GM10847 (cell line): ENCODE data around the gene USHBP1.
A peak's percentile ranks its signal among the peaks of the same experiment; 100 is the strongest.

ENCODE experiments used
- POLR2A ChIP-seq: IDR thresholded peaks from 2 replicates; pipeline ENCODE4 v1.6.1; 2011; ENCODE audit not compliant: insufficient read length; ENCODE audit errors: extremely low read depth

Gene USHBP1

GRCh38 chr19:17303167-17303939 lies 38.8 kb upstream of the USHBP1 start, which contains the start of gene ABHD8:
ABHD8 (minus strand) TSS chr19:17303425; CDS start chr19:17301616, 1,809 bp downstream.
- TF ChIP-seq POLR2A, result no peak

DNA sequence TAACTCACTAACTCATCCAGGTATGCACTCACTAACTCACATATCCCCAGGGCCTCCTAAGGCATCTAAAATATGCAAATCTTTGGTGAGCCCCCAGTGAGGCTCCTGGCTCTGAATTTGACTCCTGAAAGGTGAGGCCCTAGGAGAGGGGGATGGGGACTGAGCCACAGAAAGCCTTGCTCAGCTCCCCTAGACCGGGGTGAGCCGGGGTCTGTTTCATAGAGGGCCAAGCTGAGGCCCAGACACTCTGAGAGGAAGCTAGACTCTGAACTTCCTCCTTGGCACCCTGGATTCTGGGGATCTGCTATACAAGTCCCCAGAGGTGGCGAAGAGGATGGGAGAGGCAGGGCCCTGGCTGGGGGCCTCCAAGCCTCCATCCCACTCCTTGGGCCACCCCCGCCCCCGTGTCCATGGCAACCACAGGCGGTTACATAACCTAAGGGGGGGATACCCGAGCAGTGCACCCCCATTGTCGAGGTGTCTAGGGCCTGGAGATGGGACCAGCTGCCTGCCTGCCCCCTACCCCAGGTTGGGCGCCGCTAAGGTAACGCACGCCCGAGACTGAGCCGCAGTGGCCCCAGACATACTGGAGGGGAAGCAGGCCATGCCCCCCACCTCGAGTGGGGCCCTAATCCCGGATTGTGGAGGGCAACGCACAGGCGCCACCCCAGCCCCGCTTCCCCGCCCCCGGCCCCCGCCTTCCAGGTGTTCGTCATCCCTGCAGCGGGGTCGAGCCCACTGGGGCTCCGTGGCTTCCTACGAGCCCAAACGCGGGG lies 38.0 kb upstream of the USHBP1 start:
- TF ChIP-seq POLR2A, result no peak

- TF ChIP-seq POLR2A, result no peak
Measured at GRCh38 chr19:17300992-17301619, 36.6 kb upstream of the USHBP1 start.

DNA sequence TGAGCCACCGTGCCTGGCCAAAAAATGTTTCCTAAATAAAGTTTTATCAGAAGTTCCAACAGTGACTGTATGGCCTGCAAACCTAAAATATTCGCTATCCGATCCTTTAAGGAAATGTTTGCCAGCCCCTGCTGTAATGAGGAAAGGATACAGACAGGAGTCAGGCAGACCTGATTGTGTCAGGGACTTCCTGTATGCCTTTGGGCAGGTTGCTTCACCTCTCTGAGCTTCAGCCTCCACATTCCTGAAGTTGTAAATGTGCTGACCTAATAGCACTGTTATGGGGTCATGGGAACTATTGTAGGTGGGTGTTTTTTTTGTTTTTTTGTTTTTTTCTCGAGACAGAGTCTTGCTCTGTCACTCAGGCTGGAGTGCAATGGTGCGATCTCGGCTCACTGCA lies 32.4 kb upstream of the USHBP1 start:
- no peak for TF ChIP-seq POLR2A

GRCh38 chr19:17296273-17296672 lies 31.7 kb upstream of the USHBP1 start:
- no peak for TF ChIP-seq POLR2A

GRCh38 chr19:17294051-17294891 lies 29.7 kb upstream of the USHBP1 start:
- TF ChIP-seq POLR2A, result no peak

- TF ChIP-seq POLR2A, result no peak
Measured at GRCh38 chr19:17293605-17294004, 29.1 kb upstream of the USHBP1 start.

DNA sequence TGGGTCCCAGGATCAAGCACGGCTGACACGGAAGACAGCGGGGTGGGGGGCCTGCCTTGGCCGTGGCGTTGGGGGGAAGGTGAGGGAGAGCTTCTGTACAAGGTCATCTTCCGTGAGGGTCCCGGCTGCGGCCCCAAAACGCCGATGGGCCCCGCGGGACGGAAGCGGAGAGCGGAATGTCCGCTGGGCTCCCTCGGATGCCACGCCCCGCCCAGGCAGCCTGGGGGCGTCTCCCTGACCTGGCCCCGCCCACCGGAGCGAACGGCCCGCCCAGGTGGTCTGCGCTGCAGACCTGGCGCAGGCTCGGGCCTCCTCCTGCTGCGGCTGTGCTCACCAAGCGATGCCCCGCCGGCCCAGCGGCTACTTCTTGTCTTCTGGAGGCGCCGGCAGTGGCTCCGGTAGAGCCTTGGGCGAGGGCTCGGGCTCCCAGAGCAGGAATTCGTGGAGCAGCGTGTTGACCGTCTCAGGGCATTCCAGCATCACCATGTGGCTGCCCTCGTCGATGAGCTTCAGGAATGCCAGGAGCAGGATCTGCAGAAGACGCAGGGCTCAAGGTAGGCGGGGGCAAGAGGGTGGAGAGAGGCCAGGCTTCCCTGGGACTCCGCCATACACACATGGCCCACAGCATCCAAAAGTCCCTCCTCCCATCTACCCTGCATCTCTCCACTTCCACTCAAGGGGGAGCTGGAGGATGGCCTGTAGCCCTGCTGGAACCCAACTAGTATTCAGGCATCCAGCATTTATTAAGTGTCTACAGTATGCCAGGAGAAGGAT lies 27.9 kb upstream of the USHBP1 start:
- peak; percentile 52 for TF ChIP-seq POLR2A

- no peak for TF ChIP-seq POLR2A
Measured at GRCh38 chr19:17289489-17289888, 24.9 kb upstream of the USHBP1 start.

DNA sequence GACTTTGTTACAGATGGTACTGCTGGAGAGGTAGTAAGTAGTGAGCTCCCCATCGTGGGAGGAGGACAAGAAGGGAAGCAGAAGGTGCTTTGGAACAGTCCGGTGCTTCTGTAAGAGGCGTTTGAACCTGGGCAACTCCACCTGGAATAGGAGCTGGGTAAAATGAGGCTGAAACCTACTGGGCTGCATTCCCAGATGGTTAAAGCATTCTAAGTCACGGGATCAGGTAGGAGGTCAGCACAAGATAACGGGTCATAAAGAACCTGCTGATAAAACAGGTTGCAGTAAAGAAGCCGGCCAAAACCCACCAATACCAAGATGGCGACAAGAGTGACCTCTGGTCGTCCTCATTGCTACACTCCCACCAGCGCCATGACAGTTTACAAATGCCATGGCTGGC lies 22.2 kb upstream of the USHBP1 start:
- TF ChIP-seq POLR2A, result no peak

DNA sequence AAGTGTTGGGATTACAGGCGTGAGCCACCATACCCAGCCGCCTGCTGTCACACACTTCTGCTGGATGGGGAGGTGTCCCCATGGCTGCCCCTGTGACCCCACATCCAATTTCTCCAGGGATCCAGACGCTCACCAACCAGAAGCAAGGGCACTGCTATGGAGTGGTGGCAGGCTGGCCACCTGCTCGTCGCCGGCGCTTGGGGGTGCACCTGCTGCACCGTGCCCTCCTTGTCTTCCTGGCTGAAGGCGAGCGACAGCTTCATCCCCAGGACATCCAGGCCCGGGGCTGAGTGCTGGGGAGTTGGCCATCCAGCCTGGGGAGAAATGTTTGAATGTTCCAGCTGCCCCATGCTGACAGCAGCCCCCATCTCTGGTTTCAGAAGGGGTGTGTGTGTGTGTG lies 21.7 kb upstream of the USHBP1 start:
- no peak for TF ChIP-seq POLR2A

DNA sequence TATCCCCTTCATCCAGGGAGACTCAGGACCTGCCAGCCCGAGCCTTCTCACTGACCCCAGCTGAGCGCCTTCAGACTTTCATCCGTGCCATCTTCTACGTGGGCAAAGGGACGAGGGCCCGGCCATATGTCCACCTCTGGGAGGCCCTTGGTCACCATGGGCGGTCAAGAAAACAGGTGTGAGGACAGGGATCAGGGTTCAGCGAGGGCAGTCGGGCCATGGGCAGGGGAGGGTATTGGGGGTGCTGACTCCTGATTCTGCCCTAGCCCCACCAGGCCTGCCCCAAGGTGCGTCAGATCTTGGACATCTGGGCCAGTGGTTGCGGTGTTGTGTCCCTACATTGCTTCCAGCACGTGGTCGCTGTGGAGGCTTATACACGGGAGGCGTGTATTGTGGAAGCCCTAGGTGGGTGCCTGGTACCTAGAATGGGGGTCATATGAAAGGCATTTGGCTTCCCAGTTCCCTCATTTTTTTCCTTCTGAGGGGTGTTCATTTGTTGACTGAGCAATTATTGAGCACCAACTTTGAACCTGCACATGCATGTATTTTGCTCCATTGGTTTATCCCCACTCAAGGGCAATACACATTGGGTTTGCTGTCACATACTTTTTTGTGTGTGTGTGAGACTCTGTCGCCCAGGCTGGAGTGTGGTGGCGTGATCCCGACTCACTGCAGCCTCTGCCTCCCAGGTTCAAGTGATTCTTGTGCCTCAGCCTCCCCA lies 21.0 kb upstream of the USHBP1 start:
- TF ChIP-seq POLR2A, result no peak

DNA sequence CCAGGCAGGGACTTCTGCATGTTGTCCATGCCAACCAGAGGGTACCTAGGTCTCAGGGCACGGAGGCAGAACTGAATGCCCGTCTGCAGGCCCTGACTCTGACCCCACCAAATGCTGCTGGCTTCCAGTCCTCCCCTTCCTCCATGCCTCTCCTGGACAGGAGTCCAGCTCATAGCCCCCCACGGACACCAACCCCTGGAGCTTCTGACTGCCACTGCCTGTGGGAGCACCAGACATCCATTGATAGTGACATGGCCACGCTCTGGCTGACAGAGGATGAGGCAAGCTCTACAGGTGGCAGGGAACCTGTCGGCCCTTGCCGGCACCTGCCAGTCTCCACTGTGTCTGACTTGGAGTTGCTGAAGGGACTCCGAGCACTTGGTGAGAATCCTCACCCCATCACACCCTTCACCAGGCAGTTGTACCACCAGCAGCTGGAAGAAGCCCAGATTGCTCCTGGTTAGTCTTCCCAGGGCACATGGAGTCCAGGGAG lies 19.0 kb upstream of the USHBP1 start:
- TF ChIP-seq POLR2A, result no peak

GRCh38 chr19:17282488-17283125 lies 18.1 kb upstream of the USHBP1 start:
- TF ChIP-seq POLR2A, result no peak
